ENCODE measurements around the gene MYBPC2. TPM values are rescaled to one million over a fixed set of nuclear protein-coding genes. Genes with fewer than 3 reads are reported as not detected.

The MYBPC2 gene
- polyA plus RNA-seq, 1 of the 3 experiments (the other 2 are of a cell fraction), result not detected

DNA sequence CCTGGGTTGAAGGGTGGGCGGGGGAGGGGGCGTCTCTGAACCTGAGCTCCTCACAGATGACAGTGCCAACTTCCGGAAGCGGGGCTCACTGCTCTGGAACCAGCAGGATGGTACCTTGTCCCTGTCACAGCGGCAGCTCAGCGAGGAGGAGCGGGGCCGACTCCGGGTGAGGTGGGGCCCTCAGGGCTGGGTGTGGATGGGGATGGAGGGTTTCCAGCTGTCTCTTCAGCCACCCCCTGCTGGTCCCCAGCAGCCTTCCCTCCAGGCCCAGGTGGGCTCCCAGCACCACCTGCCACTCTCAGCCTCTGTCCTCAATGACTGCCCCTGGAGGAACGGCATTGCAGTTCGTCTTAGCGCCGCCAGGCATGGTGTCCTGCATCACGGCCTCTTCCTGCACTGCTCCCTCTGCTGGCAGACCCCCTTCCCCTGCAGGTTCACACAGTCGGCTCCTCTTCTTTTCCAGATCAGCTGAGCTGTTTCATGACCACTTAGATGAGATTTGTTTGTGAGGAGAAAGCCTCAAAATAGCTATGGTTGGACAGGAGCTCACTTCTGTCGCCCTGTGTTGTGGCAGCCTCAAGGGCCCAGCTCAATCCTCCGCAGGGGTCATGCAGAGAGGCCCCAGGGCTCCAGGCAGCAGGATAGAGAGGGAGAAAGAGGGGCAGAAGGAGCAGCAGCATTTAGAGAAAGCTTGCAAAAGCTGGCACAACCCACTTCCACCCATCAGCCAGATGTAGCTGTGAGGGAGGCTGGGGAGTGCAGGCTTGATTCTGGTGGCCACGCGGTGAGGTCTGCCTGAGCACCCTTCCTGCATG is 46.4 kb downstream of the MYBPC2 start:
- POLR2A ChIA-PET, result interaction anchor here (0.7 kb wide), 1 partner anchor 122 kb away, joined by 3 read pairs; no protein-coding TSS in a partner anchor
- no peak for DNase-seq
- Histone ChIP-seq H3F3A (replicated peaks; ENCODE audit: insufficient read depth) (no peaks in the 10 kb centered on the region), H3K4me3 (ENCODE audit: low read depth in 2 of 2, low read length in 1 of 2) (no peak overlapping the region), H4K20me1 (ENCODE audit: insufficient read depth) (no peaks in the 10 kb centered on the region), H3K36me3 (replicated peaks in 1 of 2; ENCODE audit: control insufficient read depth in 1 of 2, insufficient read depth in 2 of 2, low read length in 1 of 2) (peaks cover 10 to 33% of the 10 kb centered on the region in 2 experiments), H3K4me2 (no peak overlapping the region), H3K9me3 (no peaks in the 10 kb centered on the region), H3K27ac (ENCODE audit: low read depth in 2 of 2, low read length in 1 of 2) (no peak overlapping the region), H3K9me2 (no peaks in the 10 kb centered on the region), H3K27me3 (ENCODE audit: insufficient read depth) (no peaks in the 10 kb centered on the region), H2AFZ (ENCODE audit: low read depth) (no peak overlapping the region), H3K9ac (no peak overlapping the region), H3K79me2 (ENCODE audit: insufficient read depth) (peaks cover 16% of the 10 kb centered on the region), H3K4me1 (ENCODE audit: control insufficient read depth in 1 of 2, insufficient read depth in 2 of 2, low read depth in 1 of 2, low read length in 1 of 2) (peaks cover 6 to 9% of the 10 kb centered on the region in 2 experiments; a peak in 2 of 4 replicates)
- TF ChIP-seq FOXJ3 (CRISPR knock-in tag; IDR thresholded peaks at IDR 0.05), result no peak
- TF ChIP-seq, protein P1, sequence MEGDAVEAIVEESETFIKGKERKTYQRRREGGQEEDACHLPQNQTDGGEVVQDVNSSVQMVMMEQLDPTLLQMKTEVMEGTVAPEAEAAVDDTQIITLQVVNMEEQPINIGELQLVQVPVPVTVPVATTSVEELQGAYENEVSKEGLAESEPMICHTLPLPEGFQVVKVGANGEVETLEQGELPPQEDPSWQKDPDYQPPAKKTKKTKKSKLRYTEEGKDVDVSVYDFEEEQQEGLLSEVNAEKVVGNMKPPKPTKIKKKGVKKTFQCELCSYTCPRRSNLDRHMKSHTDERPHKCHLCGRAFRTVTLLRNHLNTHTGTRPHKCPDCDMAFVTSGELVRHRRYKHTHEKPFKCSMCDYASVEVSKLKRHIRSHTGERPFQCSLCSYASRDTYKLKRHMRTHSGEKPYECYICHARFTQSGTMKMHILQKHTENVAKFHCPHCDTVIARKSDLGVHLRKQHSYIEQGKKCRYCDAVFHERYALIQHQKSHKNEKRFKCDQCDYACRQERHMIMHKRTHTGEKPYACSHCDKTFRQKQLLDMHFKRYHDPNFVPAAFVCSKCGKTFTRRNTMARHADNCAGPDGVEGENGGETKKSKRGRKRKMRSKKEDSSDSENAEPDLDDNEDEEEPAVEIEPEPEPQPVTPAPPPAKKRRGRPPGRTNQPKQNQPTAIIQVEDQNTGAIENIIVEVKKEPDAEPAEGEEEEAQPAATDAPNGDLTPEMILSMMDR (IDR thresholded peaks at IDR 0.05), result peak; percentile 52
- CTCF ChIA-PET, result interaction anchor here (0.6 to 2.0 kb wide), 8 partner anchors 10 to 122 kb away, joined by 3 to 12 read pairs (median 3); no protein-coding TSS in a partner anchor
- WGBS (ENCODE audit: low lambda C conversion rate), result 81% methylated on average over 15 of the region's 19 CpGs

DNA sequence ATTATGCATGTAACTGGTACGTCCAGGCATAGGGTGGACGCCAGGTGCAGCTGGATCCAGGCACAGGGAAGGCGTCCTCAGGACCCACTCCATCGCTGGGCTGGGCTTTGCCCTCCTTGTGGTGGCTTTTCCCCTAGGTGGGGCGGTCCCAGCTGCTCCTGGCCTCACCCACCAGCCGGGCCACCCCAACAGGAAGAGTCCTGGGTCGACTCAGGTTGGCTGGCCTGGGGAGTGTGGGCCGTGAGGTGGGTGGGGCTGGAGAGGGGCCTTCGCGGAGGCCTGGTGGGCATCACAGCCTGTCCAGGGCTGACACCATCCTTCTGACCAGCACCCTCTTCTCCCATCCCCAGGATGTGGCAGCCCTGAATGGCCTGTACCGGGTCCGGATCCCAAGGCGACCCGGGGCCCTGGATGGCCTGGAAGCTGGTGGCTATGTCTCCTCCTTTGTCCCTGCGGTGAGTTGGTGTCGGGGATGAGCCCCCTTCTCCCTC is 47.1 kb downstream of the MYBPC2 start:
- peaks cover 6 to 9% of the 10 kb centered on the region in 2 experiments; a peak in 2 of 4 replicates for H3K4me1 ChIP-seq (ENCODE audit: control insufficient read depth in 1 of 2, insufficient read depth in 2 of 2, low read depth in 1 of 2, low read length in 1 of 2)
- WGBS (ENCODE audit: low lambda C conversion rate), result 90% methylated on average over 4 of the region's 16 CpGs
- TF ChIP-seq, protein P2, sequence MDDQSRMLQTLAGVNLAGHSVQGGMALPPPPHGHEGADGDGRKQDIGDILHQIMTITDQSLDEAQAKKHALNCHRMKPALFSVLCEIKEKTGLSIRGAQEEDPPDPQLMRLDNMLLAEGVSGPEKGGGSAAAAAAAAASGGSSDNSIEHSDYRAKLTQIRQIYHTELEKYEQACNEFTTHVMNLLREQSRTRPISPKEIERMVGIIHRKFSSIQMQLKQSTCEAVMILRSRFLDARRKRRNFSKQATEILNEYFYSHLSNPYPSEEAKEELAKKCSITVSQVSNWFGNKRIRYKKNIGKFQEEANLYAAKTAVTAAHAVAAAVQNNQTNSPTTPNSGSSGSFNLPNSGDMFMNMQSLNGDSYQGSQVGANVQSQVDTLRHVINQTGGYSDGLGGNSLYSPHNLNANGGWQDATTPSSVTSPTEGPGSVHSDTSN (IDR thresholded peaks at IDR 0.05), result no peak
- TF ChIP-seq POLR2AphosphoS5 (IDR thresholded peaks at IDR 0.05; ENCODE audit: low read depth, low read length) (no peak), GATA2 (CRISPR knock-in tag; IDR thresholded peaks at IDR 0.05) (no peak), ELF1 (IDR thresholded peaks at IDR 0.05) (no peak), TCF12 (IDR thresholded peaks at IDR 0.05) (no peak), RAD21 (IDR thresholded peaks at IDR 0.05; ENCODE audit: low read length) (no peak), RFX5 (IDR thresholded peaks at IDR 0.05; ENCODE audit: low read length) (no peak), TEAD4 (IDR thresholded peaks at IDR 0.05; ENCODE audit: borderline replicate concordance, insufficient read depth) (no peak)
- TF ChIP-seq, protein P3, sequence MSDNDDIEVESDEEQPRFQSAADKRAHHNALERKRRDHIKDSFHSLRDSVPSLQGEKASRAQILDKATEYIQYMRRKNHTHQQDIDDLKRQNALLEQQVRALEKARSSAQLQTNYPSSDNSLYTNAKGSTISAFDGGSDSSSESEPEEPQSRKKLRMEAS (IDR thresholded peaks at IDR 0.05; ENCODE audit: low read depth), result no peak
- TF ChIP-seq, protein P4, sequence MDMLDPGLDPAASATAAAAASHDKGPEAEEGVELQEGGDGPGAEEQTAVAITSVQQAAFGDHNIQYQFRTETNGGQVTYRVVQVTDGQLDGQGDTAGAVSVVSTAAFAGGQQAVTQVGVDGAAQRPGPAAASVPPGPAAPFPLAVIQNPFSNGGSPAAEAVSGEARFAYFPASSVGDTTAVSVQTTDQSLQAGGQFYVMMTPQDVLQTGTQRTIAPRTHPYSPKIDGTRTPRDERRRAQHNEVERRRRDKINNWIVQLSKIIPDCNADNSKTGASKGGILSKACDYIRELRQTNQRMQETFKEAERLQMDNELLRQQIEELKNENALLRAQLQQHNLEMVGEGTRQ (IDR thresholded peaks at IDR 0.05; ENCODE audit: borderline replicate concordance, low read depth, low read length), result no peak
- no peak overlapping the region for H3K9ac ChIP-seq
- DNase-seq, result no peak
- H4K20me1 ChIP-seq (ENCODE audit: insufficient read depth), result no peaks in the 10 kb centered on the region
- H3K27me3 ChIP-seq (ENCODE audit: insufficient read depth), result no peaks in the 10 kb centered on the region
- peaks cover 16% of the 10 kb centered on the region for H3K79me2 ChIP-seq (ENCODE audit: insufficient read depth)
- no peak overlapping the region for H2AFZ ChIP-seq (ENCODE audit: low read depth)
- CTCF ChIA-PET, result interaction anchor here (0.6 to 2.0 kb wide), 7 partner anchors 10 to 123 kb away, joined by 3 to 12 read pairs (median 3); no protein-coding TSS in a partner anchor
- H3K4me2 ChIP-seq, result no peak overlapping the region
- no peaks in the 10 kb centered on the region for H3F3A ChIP-seq (replicated peaks; ENCODE audit: insufficient read depth)
- POLR2A ChIA-PET, result no interaction called here
- H3K9me2 ChIP-seq, result no peaks in the 10 kb centered on the region
- H3K27ac ChIP-seq (ENCODE audit: low read depth in 2 of 2, low read length in 1 of 2), result no peak overlapping the region
- no peak overlapping the region for H3K4me3 ChIP-seq (ENCODE audit: low read depth in 2 of 2, low read length in 1 of 2)
- H3K36me3 ChIP-seq (replicated peaks in 1 of 2; ENCODE audit: control insufficient read depth in 1 of 2, insufficient read depth in 2 of 2, low read length in 1 of 2), result peaks cover 10 to 33% of the 10 kb centered on the region in 2 experiments
- no peaks in the 10 kb centered on the region for H3K9me3 ChIP-seq

Measured in SK-N-SH (cell line).